Measurements from ENCODE around the gene CEP95.

DNA sequence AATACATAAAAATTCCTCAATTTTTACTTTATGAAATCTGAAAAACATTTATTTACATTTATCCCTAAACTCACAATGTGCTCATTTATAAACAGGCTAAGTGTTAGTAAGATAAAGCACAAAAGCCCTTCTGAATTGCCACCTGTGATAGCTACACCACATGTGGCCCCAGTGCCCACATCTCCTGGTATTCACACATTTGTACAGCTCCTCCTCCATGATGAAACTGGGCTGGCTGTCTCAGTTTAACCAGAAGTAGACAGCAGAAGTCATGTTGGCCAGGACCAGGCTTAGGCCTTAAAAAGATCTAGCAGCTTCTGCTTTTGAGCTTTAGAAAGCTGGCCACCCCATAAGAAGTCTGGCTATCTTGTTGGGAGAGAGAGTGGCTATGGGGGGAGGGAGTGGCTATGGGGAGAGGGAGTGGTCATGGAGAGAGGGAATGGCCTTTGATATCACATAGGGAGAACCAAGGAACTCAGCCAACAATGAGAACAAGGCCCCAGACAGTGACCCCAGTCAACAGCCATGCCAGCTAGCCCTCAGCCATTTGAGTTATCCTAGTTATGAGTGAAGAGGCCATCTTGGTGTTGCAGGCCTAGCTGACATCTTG is 47.4 kb downstream of the CEP95 start:
- TF ChIP-seq, protein P1, sequence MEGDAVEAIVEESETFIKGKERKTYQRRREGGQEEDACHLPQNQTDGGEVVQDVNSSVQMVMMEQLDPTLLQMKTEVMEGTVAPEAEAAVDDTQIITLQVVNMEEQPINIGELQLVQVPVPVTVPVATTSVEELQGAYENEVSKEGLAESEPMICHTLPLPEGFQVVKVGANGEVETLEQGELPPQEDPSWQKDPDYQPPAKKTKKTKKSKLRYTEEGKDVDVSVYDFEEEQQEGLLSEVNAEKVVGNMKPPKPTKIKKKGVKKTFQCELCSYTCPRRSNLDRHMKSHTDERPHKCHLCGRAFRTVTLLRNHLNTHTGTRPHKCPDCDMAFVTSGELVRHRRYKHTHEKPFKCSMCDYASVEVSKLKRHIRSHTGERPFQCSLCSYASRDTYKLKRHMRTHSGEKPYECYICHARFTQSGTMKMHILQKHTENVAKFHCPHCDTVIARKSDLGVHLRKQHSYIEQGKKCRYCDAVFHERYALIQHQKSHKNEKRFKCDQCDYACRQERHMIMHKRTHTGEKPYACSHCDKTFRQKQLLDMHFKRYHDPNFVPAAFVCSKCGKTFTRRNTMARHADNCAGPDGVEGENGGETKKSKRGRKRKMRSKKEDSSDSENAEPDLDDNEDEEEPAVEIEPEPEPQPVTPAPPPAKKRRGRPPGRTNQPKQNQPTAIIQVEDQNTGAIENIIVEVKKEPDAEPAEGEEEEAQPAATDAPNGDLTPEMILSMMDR (IDR thresholded peaks at IDR 0.05): no peak
- no peak for TF ChIP-seq POLR2A (IDR thresholded peaks at IDR 0.05)
